Ectodermal cell (in vitro differentiated cells): ENCODE data around the gene KCNC1.

Source experiments
- H3K27ac ChIP-seq: 2 replicates; pipeline ENCODE4 v1.7.0; 2013; ENCODE audit warnings: mild to moderate bottlenecking, low read depth, low read length; ENCODE audit not compliant: insufficient read depth, poor library complexity, severe bottlenecking
- H3K27me3 ChIP-seq: 2 replicates; pipeline ENCODE4 v1.7.0; 2013; ENCODE audit warnings: mild to moderate bottlenecking, low read length; ENCODE audit not compliant: insufficient read depth, control insufficient read depth, poor library complexity, severe bottlenecking
- H3K36me3 ChIP-seq: one replicate; pipeline ENCODE4 v1.7.0; 2013; ENCODE audit warnings: low read length; ENCODE audit not compliant: control insufficient read depth, insufficient read depth
- H3K4me1 ChIP-seq: one replicate; pipeline ENCODE4 v1.7.0; 2013; ENCODE audit warnings: low read length; ENCODE audit not compliant: control insufficient read depth, insufficient read depth
- H3K4me3 ChIP-seq: 2 replicates; pipeline ENCODE4 v1.7.0; 2013; ENCODE audit warnings: low read depth, low read length, control low read depth; ENCODE audit not compliant: insufficient read depth
- H3K9me3 ChIP-seq: 2 replicates; pipeline ENCODE4 v1.7.0; 2013; ENCODE audit warnings: mild to moderate bottlenecking, low read length, moderate library complexity; ENCODE audit not compliant: control insufficient read depth
- WGBS, 2 experiments: methylation state at CpG; one replicate each; pipeline ENCODE4 v1.1.7; 2013; ENCODE audit warnings: missing lambda C conversion rate in 2 of 2; 5-methylcytosine and 5-hydroxymethylcytosine counted together

KCNC1 gene

DNA sequence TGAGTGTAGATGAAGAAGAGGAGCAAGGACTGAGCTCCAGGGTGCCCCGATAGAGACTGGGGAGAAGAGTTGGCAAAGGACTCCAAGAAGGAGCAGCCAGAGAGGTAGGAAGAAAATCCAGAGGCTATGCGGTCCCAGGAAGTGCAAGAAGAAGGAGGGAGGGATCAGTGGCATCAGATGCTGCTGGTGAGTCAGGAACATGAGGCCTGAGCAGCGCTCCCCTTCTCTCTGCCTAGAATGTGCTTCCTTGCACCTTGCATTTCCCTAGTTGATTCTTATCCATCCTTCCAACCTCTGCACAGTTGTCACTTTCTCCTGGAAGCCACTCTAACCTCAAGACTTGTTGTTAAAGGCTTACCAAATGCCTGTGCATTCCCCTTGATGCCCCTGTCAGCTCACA lies 21.3 kb downstream of the KCNC1 start:
- no peaks in the 10 kb centered on the region for H3K9me3 ChIP-seq
- WGBS, 2 experiments: 80 to 85% methylated on average over 3 of the region's 3 CpGs
- H3K36me3 ChIP-seq: no peaks in the 10 kb centered on the region
- H3K27me3 ChIP-seq: peaks cover 5% of the 10 kb centered on the region
- H3K4me1 ChIP-seq: no peaks in the 10 kb centered on the region
- H3K4me3 ChIP-seq: no peak overlapping the region
- no peak overlapping the region for H3K27ac ChIP-seq

DNA sequence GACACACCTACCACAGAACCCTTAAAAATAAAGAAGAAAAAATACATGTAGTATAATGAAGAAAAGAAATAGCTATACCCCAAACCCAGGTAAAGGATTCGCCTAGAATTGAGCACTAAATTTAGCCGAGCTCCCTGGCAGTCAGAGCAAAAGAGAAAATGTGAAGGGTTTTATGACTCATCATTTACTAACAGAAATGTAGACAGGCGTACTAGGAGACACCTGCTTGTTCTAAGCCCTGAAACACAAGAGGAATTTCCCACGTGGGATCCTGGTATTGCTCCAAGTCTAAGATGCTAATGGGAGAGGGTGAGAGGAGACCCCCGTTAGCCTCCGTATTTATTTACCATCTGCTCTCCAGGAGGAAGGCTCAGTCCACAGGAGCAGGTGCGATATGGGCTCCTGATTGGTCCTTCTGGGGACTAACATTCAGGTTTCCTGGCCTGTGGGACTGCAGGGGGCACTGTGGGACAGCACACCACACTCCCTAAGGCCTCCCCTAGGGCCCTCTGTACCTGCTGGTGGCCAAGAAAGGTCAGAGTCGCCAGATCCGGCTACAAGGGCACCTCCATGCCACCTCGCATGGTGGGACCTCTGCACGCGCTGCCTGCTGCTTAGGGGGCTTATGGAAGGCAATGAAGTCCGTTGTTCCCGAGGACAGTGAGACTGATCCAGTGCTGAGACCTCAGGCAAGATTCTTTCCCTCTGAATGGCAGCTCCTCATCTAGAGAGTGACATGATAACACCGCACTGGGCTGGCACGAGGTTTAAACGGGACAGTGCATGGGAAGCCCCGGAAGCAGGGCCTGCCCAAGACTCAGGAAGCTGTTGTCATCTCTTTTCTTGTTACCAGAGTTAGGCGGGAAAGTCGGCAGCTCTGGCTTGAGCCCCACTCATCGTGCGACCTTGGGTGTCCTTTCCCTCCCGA lies 25.8 kb downstream of the KCNC1 start:
- no peaks in the 10 kb centered on the region for H3K36me3 ChIP-seq
- H3K27me3 ChIP-seq: peaks cover 4% of the 10 kb centered on the region
- H3K4me1 ChIP-seq: peaks cover 16% of the 10 kb centered on the region
- H3K9me3 ChIP-seq: no peaks in the 10 kb centered on the region
- H3K4me3 ChIP-seq: no peak overlapping the region
- 63% methylated on average over 23 of the region's 23 CpGs for WGBS, 2 experiments
- H3K27ac ChIP-seq: no peak overlapping the region

DNA sequence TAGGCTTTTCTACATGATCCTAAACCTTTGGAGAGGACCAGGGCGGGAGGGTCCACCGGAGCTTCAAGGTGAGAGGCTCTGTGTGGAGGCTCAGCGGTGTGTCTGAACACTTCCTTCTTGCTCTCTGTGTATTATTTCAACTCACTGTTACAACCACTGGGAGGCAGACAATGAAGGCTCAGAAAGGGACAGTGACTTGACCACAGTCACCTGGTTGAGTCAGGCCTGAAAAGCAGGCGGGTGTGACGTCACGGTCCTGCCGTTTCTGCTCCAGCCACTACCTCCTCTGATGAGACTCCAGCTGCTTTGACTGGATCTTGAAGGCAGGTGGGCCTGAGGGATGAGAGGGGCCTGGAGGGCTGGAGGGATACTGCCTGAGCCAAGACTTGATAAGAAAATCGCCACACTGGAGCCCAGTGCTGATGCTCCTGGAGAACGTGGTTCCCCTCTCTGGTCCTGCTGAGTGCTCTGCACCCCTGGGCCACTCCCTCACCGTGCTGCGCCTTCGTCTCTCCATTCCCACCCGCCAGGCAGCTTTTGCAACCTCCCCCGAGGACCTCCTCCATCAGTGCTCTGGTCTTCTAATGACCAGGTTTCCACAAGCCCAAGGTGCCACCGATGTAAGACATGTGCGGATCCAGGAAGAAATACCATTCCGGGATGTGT lies 27.9 kb downstream of the KCNC1 start:
- H3K4me3 ChIP-seq: no peak overlapping the region
- 92% methylated on average over 17 of the region's 17 CpGs for WGBS, 2 experiments
- no peaks in the 10 kb centered on the region for H3K9me3 ChIP-seq
- peaks cover 28% of the 10 kb centered on the region for H3K4me1 ChIP-seq
- no peaks in the 10 kb centered on the region for H3K27me3 ChIP-seq
- no peaks in the 10 kb centered on the region for H3K36me3 ChIP-seq
- no peak overlapping the region for H3K27ac ChIP-seq

DNA sequence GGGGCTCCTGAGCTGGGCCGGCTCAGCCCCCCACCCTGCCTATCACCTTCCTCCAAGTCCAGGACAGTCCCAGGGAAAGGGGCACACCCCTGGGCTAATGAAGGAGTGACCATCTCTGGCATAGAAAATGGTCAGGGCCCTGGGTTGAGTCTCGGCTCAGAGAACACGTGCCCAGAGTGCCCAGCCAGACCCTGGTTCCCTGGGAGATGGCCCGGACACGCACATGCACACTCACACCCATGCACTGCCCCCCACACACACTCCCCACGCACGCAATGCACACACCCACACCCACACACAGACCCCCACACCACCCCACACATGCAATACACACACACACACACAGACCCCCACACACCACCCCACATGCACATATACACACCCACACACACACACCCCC lies 28.7 kb downstream of the KCNC1 start:
- Histone ChIP-seq H3K4me3 (no peak overlapping the region), H3K36me3 (no peaks in the 10 kb centered on the region), H3K4me1 (peaks cover 28% of the 10 kb centered on the region), H3K27ac (no peak overlapping the region), H3K27me3 (no peaks in the 10 kb centered on the region), H3K9me3 (no peaks in the 10 kb centered on the region)
- 86 to 91% methylated on average over 7 of the region's 7 CpGs for WGBS, 2 experiments

DNA sequence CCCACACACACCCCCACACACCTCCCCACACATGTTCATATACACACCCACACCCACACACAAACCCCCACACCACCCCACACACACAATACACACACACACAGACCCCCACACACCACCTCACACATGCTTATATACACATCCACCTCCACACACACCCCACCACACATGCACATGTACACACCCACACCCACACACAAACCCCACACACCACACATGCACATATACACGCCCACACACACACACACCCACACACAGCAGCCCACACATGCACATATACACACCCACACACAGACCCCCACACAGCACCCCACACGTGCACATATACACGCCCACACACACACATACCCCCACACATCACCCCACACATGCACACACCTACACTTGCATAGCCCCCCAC lies 29.1 kb downstream of the KCNC1 start:
- 57 to 58% methylated on average over 3 of the region's 3 CpGs for WGBS, 2 experiments
- Histone ChIP-seq H3K36me3 (no peaks in the 10 kb centered on the region), H3K27me3 (no peaks in the 10 kb centered on the region), H3K9me3 (no peaks in the 10 kb centered on the region), H3K4me1 (peaks cover 28% of the 10 kb centered on the region), H3K27ac (no peak overlapping the region), H3K4me3 (no peak overlapping the region)

DNA sequence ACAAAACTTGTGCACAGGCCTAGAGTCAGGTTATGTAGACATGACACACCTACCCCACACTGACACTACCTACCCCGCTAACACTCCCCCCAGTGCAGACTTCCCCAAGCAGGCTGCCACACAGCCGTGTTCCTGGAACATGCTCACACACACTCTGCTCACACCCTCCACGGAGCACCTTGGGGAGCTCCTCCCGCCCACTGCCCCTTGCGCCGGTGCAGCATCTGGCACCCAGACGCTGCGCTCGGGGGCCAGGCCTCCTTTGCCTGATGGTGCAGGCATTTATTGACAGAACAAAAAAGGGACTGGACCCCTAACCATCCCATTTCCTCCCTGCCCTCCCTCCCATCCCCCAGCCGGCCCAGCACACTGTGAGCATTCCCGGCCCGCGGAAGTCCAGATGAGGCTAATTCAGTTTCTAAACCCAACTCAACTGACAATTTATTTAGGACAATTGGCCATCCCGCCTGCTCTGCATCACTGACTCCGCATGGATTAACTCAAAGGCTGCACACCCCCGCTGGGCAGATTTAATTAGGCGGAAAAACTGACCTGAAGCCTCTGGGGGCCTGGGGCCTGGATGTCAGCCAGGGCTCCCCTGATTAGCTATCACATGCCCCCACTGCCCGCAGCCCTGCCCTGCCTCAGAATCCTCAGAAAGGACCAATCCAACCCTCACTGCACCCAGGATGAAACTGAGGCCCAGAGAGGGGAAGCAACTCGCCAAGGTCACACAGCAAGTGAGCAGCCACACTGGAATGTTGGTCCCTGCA lies 30.1 kb downstream of the KCNC1 start:
- Histone ChIP-seq H3K27me3 (no peaks in the 10 kb centered on the region), H3K36me3 (no peaks in the 10 kb centered on the region), H3K9me3 (no peaks in the 10 kb centered on the region), H3K4me3 (no peak overlapping the region), H3K27ac (peak overlapping the region; percentile 80), H3K4me1 (peaks cover 28% of the 10 kb centered on the region)
- WGBS, 2 experiments: 51 to 53% methylated on average over 19 of the region's 19 CpGs

DNA sequence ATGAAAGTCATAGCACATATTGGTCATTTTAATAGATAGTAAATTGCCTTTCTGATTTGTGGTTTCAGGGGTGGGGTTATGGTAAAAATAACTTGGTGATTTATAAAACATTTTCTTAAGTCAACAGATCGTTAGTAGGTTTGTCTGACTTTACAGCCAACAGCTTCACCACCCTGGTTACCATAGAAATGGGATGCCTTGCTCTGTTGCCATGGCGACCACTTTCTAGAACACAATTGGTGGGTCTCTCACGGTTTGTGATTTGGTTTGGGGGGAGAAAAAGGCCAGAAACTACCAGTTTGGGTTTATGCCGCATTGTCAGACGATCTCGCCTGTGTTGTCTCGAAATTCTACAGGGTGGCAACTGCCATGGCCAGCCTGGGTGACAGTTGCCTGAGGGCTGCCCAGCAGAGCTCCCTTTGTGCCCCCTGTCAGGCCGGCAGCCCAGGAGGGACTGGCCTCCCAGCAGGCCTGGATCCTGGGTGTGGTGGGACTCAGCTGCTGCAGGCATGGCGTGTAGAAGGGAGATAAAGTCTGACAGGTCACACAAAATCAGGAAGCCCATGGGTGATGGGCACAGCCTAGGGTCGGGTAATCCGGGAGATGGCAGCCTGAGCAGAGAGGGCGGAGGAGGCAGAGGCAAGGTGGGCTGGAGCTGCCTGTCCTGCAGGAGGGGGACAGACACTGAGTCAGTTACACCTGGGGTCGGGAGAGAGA lies 30.9 kb downstream of the KCNC1 start:
- 72 to 76% methylated on average over 13 of the region's 13 CpGs for WGBS, 2 experiments

DNA sequence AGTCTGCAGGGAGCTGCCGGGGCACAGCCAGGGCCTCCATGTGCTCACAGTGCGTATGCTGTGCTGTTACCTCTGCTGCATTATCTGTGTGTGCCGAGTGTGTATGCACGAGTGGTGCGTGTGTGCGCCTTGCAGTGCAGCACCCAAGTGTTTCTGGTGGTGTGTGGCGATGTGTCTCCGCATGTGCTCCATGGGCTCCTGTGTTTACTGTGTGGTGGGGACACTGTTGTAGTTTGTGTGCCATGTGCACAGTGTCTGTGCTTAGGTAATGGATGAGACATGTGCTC lies 31.4 kb downstream of the KCNC1 start:
- Histone ChIP-seq H3K9me3 (no peaks in the 10 kb centered on the region), H3K27me3 (no peaks in the 10 kb centered on the region), H3K4me1 (peaks cover 37% of the 10 kb centered on the region), H3K36me3 (no peaks in the 10 kb centered on the region), H3K27ac (no peak overlapping the region), H3K4me3 (no peak overlapping the region)
- 95% methylated on average over 8 of the region's 8 CpGs for WGBS, 2 experiments

More for the DNA sequence above, 30.9 kb downstream of the KCNC1 start:
- H3K27ac ChIP-seq: peak overlapping the region; percentile 80
- H3K27me3 ChIP-seq: no peaks in the 10 kb centered on the region
- no peaks in the 10 kb centered on the region for H3K9me3 ChIP-seq
- peaks cover 35% of the 10 kb centered on the region for H3K4me1 ChIP-seq
- H3K4me3 ChIP-seq: no peak overlapping the region
- no peaks in the 10 kb centered on the region for H3K36me3 ChIP-seq

DNA sequence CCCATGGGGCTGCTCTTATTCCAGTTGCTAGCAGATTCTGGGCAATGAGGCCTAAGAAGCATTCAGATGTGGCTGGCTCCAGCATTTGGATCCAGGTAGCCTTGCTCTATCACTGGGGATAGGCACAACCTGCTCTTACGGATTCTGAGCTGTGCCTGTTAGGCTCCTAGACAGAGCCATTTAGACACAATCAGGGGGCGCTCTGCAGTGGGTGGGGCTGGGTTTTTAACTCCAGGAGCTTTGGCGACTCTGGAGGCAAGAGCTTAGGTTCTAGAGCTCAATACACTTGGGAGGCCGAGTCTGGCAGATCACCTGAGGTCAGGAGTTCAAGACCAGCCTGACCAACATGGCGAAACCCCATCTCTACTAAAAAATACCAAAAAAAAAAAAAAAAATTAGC lies 32.0 kb downstream of the KCNC1 start:
- no peak overlapping the region for H3K27ac ChIP-seq
- WGBS, 2 experiments: 75 to 79% methylated on average over 5 of the region's 5 CpGs
- H3K36me3 ChIP-seq: no peaks in the 10 kb centered on the region
- no peaks in the 10 kb centered on the region for H3K27me3 ChIP-seq
- peaks cover 37% of the 10 kb centered on the region for H3K4me1 ChIP-seq
- no peak overlapping the region for H3K4me3 ChIP-seq
- no peaks in the 10 kb centered on the region for H3K9me3 ChIP-seq
